GM19099 (cell line): Measurements from ENCODE around the gene SAPCD2.

Source experiments
- POLR2A ChIP-seq: IDR thresholded peaks from 3 replicates; pipeline ENCODE4 v1.6.1; 2011; ENCODE audit warnings: low read depth; ENCODE audit not compliant: insufficient read length; ENCODE audit errors: extremely low read depth

Gene SAPCD2

DNA sequence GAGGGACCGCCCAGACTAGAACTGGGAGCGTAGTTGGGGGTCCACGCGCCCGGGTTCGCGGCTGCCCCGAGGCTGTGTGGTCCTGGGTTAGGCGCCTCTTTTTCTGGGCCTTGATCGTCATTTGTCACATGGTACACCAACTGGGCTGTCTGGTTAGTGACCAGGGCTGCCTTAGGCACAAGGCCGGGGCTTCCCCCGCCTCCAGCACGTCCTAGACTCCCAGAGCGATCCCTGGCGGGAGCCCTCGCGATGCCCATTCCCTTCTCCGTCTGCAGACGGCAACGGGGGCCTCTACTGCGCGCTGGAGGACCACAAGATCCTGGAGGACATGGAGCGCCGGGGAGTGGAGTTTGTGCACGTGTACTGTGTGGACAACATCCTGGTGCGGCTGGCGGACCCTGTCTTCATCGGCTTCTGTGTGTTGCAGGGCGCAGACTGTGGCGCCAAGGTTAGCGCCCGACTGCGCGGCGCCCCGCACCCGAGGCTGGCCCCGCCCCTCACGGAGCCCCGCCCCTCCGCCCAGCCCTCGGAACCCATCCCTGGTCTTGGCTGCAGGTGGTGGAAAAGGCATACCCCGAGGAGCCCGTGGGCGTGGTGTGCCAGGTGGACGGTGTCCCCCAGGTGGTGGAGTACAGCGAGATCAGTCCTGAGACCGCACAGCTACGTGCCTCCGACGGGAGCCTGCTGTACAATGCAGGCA lies 8.5 kb upstream of the SAPCD2 start:
- TF ChIP-seq POLR2A = no peak

DNA sequence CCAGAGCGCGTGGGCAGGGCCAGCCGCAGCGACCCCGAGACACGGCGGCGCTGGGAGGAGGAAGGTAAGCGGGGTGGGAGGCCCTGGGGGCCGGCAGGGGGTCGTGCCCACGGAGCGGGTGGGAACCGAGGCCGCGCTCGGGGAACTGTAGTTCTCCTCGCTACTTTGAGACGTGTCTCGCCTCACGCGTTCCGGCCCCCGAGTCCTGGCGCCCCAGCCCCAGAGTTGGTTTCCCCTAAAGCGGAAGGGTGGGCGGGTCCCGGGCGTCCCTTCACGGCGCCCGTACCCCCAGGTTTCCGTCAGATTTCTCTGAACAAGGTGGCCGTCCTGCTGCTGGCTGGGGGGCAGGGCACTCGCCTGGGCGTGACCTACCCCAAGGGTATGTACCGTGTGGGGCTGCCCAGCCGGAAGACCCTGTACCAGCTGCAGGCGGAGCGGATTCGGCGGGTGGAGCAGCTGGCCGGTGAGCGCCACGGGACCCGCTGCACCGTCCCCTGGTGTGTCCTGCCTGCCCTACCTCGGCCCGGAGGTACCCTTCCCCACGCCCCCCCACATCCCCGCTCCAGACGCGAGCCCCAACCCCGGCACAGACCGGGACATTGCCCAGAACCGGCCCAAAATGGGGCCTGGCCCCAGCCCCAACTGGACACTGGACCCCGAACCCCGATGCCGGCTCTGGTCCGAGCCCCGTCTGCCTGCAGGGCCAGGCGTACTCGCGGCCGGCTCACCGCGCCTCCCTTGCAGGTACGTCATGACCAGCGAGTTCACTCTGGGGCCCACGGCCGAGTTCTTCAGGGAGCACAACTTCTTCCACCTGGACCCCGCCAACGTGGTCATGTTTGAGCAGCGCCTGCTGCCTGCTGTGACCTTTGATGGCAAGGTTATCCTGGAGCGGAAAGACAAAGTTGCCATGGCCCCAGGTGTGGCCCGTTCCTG lies 7.7 kb upstream of the SAPCD2 start:
- no peak for TF ChIP-seq POLR2A

DNA sequence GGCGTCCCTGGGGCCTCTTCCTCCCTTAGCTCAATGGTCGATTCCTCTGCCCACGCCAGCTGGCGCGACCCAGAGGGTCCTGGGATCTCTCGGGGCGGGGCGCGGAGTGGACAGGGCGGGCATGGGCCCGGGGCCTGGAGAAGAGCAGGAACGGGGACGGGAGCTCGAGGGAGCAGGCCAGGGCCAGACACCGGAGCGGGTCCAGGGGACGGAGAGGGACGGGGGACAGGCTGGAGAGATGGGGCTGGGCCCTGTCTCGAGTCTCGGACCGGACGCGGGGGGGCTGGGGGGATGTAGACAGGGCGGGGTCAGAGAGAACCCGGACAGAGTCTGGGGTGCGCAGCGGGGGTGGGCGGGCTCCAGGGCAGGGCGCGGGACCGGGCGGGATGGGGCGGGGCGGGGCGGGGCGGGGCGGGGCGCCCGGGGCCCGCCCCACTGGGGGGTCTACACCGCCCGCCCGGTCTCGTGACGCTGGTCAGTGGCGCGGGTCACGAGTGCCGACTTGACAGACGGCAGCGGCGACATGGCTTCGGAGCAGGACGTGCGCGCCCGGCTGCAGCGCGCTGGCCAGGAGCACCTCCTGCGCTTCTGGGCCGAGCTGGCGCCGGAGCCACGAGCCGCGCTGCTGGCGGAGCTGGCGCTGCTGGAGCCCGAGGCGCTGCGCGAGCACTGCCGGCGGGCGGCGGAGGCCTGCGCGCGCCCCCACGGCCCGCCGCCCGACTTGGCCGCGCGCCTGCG lies 6.8 kb upstream of the SAPCD2 start, which contains the start of gene UAP1L1:
Gene UAP1L1 (plus strand): TSS at position 508 of the 738 bp plus-strand sequence. CDS start 16 bp downstream, at position 524.
- TF ChIP-seq POLR2A = peak; percentile 59

DNA sequence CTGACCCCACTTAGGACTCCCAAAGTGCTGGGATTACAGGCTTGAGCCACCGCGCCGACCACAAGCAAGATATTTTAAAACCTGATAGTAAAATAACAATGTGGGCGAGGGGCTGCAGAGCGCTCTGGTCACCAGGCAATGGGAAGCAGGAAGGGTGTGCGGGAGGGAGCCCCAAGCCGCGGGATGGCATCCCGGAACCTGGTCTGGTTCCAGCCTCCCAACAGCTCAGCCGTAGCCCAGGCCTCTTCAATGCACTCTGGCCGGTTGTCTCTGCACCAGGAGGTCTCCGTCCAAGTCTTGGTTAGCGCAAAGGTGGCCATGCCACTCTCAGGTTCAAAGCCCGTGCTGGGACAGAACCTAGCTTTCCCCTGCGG lies 6.3 kb upstream of the SAPCD2 start:
- no peak for TF ChIP-seq POLR2A

DNA sequence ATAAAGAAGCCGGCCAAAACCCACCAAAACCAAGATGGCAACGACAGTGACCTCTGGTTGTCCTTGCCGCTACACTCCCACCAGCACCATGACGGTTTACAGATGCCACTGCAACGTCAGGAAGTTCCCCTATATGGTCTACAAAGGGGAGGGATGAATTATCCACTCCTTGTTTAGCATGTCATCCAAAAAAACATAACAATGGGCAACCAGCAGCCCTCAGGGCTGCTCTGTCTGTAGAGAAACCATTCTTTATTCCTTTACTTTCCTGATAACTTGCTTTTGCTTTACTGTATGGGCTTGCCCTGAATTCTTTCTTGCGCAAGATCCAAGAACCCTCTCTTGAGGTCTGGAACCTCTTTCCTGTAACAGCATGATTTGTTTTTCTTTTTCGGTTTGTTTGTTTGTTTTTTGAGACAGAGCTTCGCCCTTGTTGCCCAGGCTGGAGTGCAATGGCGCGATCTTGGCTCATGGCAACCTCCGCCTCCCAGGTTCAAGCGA lies 5.0 kb upstream of the SAPCD2 start:
- TF ChIP-seq POLR2A = no peak

DNA sequence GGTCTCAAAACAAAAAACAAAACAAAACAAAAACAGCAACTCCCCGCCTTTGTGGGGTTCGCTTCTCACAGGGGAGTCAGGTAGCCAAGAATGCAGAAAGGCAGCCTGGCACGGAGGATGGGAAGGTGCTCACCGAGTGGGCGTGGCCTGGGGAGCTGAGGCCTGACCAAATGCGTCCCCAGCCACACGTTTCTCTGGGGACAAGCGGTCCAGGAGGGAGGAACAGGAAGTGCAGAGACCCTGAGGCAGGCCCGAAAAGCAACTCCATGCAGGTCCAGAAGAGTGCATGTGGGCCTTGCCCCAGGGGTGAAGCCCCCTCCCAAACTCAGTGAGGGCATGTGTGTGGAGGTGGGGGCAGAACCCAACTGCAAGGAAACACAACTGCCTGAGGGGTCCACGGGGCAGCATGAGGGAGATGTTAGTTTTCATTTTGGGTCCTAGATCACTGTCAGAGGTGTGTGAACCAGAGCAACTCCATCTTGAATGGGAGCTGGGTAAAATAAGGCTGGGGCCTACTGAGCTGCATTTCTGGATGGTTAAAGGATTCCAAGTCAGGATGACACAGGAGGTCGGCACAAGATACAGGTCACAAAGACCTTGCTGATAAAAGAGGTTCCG lies 4.4 kb upstream of the SAPCD2 start:
- no peak for TF ChIP-seq POLR2A

DNA sequence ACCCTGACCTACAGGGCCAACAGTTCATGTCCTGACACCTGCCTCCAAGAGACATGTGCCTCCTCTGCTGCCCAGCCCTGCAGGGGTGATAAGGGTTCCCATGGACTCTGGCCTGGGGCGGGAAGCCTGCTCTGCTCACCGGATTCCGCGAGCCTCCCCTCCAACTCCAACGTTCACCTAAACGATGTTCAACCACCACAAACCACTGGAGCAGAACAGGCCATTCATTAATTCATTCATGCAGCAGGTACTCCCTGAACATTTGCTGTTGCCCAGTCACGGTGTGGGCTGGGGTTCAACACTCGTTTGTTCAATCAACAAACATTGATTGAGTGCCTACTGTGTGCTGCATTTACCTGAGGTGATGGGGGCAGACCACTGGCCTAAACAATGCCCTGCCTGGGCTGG lies 3.6 kb upstream of the SAPCD2 start:
- no peak for TF ChIP-seq POLR2A

DNA sequence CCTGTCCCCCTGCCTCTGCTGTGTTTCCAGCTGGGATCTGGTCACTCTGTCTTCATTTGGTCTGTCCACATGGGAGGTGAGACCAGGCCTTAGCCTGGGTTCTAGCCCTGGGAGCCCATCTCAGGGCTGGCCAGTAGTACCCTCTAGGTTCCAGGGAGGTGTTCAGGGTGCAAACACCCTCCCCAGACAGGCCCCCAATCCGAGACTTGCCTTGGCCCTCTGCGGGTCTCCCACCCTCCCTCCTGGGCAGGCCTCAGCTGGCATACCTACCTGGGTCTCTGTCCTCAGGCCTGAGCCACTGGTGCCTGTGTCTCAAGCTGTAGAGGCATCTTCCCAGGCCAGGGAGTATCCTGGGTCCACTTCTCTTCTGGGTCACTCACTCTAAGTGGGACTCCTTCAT lies 925 bp upstream of the SAPCD2 start:
- no peak for TF ChIP-seq POLR2A

DNA sequence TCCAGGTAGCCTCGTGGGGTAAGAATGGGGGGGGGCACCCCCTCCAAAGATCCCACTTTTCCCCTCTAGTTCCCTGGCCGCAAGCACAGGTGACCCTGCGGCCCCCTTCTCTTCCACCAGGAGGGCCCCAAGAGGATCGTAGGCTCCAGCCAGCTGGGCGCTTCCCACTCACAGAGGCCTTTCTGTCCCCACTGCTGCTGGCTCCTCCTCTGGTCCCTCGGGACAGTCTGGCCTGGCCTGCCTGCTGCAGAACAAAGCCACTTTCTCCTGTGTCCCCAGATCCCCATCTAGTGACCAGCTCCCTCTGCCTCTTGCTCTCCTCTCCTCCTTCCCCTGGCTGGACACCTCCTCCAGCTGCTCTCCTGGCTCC lies 534 bp upstream of the SAPCD2 start:
- TF ChIP-seq POLR2A = no peak

DNA sequence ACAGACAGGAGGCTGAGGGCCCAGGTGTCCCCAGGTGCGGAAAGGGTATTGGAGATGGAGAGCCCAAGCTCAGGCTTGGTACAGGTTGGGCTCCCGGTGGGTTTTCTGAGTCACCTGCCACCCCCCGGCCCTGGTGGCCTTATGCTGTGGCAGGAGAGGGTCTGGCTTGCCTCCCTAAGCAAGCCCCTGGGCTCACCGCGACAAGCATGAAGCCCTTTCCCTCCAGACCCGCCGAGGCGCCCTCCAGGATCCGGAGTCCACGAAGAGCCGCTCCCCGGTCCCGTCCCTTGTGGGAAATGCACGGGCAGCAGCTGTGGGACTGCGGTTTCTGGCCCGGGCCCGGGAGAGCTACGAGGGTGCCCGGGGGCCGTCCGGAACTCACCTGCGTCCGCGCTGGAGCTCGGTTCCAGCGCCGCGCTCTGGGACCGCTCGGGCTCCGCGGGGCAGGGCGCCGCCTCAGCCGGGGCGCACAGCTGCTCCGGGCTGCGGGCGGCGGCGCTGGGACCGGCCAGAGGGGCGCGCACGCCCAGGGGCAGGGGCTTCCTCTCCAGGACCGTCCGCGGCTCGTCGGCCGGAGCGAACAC lies 757 bp downstream of the SAPCD2 start:
- TF ChIP-seq POLR2A = no peak

DNA sequence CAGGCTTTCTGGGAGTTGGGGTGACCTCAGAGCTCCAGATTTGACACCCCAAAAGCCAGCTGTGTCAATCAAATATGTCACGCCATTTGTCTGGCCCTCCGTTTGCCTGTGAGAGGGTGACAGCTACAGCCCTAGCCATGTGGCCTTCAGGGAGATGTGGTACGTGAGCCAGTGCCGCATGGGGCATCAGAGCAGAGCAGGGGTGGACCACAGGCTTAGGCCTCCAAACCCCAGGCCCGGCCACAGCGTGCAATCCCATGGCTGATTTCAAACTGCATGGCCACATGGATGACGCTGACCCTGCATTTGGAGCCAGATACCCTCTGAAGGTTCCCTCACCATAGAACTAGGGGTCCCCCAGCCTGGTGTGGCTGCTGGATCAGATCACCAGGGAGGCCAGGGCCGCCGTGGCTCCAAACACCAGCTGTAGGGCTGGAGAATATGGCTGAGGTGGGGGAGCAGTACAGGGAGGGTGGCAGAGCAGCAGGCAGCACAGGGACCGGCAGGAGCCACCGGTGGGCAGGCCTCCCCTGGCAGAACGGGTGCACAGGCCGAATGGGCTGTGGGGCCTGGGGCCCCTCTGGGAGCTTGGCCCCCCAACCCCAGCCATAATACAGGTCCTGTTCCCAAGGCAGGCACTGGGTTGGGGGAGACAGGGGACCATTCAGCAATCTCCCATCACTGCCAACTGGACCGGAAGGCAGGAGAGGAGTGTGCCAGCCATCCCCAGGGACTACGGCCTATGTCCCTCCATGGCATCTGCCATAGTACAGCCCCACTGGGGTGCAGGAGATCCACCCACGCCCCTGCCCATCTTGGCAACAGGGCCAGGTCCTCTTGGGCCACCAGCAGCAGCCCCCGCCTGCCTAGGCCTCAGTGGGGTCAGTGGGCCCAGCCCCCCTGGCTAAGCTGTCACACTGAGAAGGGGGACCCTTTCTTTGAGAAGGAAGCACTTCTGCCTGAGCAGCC lies 1.5 kb downstream of the SAPCD2 start:
- no peak for TF ChIP-seq POLR2A

DNA sequence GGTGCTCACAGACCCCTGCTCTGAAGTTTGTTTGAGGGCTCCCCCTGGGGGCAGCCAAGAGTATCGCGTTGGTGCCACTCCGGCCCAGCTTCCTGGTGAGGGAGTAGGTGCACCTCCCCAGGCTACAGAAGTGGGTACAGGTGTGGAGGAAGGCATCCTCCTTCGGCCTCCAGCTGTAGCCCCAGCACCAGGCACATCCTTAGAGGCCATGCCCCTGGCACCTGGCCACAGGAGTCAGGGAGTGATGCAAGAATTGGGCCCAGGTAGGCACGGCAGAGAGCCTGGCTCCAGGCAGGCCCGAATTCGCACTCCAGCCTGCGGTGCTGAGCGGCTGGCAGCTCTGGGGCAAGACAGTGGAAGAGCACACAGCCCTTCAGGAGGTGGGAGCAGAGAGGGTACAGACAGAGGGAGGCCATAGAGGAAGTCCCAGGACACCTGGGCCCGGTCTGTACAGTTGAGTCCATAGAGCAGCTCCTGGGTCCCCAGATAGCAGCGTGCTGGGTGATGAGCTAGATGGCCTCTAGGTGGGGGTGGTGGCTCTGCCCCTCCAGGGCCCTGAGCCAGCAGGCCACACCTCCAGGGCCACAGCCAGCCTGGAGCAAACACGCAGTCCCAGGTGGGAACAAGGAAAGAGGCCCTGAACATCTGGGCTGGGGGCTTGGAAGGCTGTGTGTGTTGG lies 2.4 kb downstream of the SAPCD2 start:
- no peak for TF ChIP-seq POLR2A
